Right ventricle myocardium superior (tissue), 1 donor: ENCODE measurements around the gene FAM209B. TPM values are rescaled to one million over a fixed set of nuclear protein-coding genes. Genes with fewer than 3 reads are reported as not detected.

Experiments used
- ATAC-seq: fragments of 200-7000 bp; cut with Tn5 transposase; one replicate; pipeline ENCODE4 v1.9.1; 2020; ENCODE audit warnings: mild to moderate bottlenecking; ENCODE audit not compliant: poor library complexity
- DNase-seq: peaks from one replicate; pipeline ENCODE4 v3.0.0-alpha.2; 2020
- intact Hi-C: fragments of 100-400 bp; cut with DNase I; formaldehyde crosslinking; loops from one replicate; pipeline ENCODE4 v1.11.2; 2022
- total RNA-seq: library from RNA; stranded (reverse); fragmentation: NEBNext Ultra II Directional; extraction: Animal tissue kit (Norgen Biotek cat#: 25700); gene quantifications from one replicate; pipeline ENCODE4 v1.2.1, GENCODE V29; 2021
- donor health status: DM: no; HTN: yes; CAD: no; lungs with severe emphysema.

Gene FAM209B
- total RNA-seq, 1 donor from 2014 or later: 0.35 TPM

DNA sequence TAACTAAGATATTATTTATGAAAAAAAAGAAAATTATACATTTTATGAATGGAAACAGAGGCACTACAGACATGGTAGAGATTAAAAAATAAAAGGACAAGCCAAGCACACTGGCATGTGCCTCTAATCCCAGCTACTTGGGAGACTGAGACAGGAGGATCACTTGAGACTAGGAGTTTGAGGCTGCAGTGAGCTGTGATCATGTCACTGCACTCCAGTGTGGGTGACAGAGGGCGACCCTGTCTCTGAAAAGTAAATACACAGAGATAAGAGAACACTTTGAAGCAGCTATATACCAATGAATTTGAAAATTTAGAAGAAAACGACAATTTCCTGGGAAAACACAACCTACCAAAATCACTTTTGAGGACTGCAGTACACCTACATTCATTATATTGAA, 48.7 kb downstream of the FAM209B start:
- intact Hi-C loops: no loop called here
- no peak for ATAC-seq
- DNase-seq: no peak

- intact Hi-C loops: no loop called here
- no peak for DNase-seq
- ATAC-seq: no peak
Measured at GRCh38 chr20:56582542-56582941, 49.5 kb downstream of the FAM209B start.

GRCh38 chr20:56584916-56585315, 51.9 kb downstream of the FAM209B start:
- ATAC-seq (no peak), DNase-seq (no peak)
- intact Hi-C loops: no loop called here

Other genes with a start within 250 kb of the FAM209B start
- gene FAM210B, start 174.3 kb upstream of the FAM209B start, total RNA-seq: 61.3 TPM
- 6.0 TPM for gene AURKA, start 141.0 kb upstream of the FAM209B start, total RNA-seq
- gene CSTF1, start 140.6 kb upstream of the FAM209B start, total RNA-seq: 16.8 TPM
- 0.40 TPM for gene CASS4, start 121.0 kb upstream of the FAM209B start, total RNA-seq
- gene RTF2, start 64.6 kb upstream of the FAM209B start, total RNA-seq: 78.7 TPM
- not detected for gene FAM209A, start 8.5 kb upstream of the FAM209B start, total RNA-seq
- gene TFAP2C, start 96.1 kb downstream of the FAM209B start, total RNA-seq: 0.16 TPM